Measurements from ENCODE around the gene CDKN2D.

Gene CDKN2D

GRCh38 chr19:10568826-10569651 is at the start of gene CDKN2D:
CDKN2D (minus strand) TSS chr19:10568979; CDS start chr19:10568653, 326 bp downstream.
- DNase-seq: peak; percentile 100

- DNase-seq: no peak
Observed at GRCh38 chr19:10617409-10618121, 48.8 kb upstream of the CDKN2D start.

DNA sequence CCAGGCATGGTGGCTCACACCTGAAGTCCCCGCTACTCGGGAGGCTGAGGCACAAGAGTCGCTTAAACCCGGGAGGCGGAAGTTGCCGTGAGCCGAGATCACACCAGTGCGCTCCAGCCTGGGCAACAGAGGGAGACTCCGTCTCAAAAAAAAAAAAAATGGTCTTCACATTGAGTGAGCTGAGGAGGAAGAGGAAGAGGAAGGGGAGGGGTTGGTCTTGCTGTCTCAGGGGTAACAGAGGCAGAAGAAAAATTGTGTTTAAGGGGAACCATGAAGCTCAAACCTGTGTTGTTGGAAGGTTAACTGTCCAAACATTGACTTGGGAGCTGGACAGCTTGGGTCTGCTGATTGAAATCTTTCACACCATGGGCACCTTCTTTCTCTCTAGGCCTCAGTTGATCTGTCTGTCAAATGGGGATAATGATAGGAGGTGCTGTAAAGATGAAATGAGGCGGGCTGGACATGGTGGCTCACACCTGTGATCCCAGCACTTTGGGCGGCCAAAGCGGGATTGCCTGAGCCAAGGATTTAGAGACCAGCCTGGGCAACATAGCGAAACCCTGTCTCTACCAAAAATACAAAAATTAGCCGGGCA is 46.7 kb upstream of the CDKN2D start:
- no peak for DNase-seq

- no peak for DNase-seq
Observed at GRCh38 chr19:10612499-10613119, 43.8 kb upstream of the CDKN2D start.

DNA sequence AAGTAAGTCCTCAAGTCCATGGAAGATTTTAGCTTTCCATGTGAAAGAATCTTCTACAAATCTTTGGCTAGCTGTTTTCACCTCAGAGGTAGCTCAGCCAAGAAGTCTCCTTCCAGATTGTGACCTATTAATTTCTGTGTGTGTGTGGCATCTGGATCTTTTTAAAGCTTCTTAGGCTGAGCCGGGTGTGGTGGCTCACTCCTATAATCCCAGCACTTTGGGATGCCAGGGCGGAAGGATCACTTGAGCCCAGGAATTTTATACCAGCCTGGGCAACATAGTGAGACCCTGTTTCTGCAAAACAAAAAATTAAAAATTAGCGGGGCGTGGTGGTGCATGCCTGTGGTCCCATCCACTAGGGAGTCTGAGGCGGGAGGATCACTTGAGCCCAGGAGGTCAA is 43.1 kb upstream of the CDKN2D start:
- no peak for DNase-seq

DNA sequence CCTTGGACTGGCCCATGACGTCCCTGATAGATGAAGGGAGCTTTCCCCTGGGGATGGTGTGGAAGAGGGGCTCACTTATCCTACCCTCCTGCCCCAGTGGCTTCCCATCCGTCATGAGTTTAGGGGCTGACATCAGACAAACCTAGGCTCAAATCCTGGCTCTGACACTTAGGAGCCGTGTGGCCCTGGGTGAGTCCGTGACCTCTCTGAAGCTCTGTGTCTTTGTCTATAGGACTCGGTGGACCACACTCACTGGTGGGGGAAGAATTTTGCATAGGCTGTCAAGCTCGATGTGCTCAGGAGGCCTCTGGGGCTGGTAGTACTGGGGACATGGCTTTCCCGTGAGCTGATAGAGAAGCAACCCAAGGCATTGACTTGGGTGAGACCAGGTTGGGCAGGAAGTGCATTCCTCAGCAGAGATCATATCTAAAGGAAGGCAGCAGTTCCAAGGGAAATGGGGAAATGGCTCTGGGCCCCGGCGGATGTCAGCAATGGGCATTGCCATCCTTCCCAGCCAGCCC is 35.7 kb upstream of the CDKN2D start:
- peak; percentile 38 for DNase-seq

- peak; percentile 77 for DNase-seq
Observed at GRCh38 chr19:10603873-10604459, 35.2 kb upstream of the CDKN2D start.

- peak; percentile 92 for DNase-seq
Observed at GRCh38 chr19:10603084-10603872, 34.5 kb upstream of the CDKN2D start.

GRCh38 chr19:10602330-10603083 is 33.7 kb upstream of the CDKN2D start:
- peak; percentile 89 for DNase-seq

DNA sequence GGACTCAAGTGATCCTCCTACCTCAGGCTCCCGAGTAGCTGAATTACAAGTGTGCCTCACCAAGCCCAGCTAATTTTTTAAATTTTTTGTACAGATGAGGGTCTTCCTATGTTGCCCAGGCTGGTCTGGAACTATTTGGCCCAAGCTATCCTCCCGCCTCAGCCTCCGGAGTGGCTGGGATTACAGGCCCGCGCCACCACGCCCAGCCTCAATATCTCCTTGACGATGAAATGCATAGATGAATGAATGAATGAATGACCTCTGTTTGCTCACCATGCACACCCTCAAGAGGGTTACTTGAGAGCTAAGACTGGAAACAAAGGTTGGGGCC is 33.2 kb upstream of the CDKN2D start:
- no peak for DNase-seq

- DNase-seq: no peak
Observed at GRCh38 chr19:10600149-10600548, 31.4 kb upstream of the CDKN2D start.

DNA sequence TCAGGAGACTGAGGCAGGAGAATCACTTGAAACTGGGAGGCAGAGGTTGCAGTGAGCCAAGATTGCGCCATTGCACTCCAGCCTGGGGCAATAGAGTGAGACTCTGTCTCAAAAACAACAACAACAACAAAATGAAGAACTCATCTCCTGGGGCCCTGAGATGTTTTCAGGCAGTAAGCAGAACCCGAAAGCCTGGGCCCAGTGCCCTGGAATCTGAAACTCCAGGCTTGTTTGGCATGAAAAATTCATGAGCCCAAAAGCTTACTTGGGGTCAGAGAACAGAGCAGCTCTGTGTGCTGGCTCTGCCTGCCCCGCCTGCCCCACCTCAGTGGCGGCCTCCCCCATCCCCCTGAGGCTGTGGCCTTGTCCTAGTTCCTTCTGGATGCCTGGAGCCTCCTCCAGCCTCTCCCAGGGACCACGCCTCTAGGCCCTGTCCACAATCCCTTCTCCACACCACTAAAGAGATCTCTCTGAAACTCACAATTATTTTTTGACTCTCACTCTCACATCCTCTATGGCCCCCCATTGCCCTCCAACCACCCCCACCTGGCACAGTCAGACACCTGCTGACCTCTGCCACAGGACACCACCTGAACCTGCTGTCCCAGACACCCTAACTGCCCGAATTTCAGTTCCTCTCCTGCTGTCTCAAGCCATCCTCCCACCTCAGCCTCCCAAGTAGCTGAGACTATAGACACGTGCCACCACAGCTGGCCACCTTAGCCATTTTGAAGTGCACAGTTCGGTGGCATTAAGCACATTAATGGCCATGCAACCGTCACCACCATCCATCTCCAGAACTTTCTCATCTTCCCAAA is 25.2 kb upstream of the CDKN2D start:
- no peak for DNase-seq

GRCh38 chr19:10593148-10593547 is 24.4 kb upstream of the CDKN2D start:
- no peak for DNase-seq

DNA sequence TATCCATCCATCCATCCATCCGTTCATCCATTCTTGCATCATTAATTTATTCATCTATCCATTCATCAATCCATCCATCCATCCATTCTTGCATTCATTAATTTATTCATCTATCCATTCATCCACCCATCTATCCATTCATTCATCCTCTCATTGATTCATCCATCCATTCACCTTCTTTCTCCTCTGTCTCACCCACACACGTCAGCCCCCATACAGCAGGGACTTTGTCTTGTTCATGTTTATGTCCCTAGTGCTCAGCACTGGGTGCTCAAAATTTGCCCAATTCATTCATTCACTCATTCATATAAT is 19.0 kb upstream of the CDKN2D start:
- no peak for DNase-seq

DNA sequence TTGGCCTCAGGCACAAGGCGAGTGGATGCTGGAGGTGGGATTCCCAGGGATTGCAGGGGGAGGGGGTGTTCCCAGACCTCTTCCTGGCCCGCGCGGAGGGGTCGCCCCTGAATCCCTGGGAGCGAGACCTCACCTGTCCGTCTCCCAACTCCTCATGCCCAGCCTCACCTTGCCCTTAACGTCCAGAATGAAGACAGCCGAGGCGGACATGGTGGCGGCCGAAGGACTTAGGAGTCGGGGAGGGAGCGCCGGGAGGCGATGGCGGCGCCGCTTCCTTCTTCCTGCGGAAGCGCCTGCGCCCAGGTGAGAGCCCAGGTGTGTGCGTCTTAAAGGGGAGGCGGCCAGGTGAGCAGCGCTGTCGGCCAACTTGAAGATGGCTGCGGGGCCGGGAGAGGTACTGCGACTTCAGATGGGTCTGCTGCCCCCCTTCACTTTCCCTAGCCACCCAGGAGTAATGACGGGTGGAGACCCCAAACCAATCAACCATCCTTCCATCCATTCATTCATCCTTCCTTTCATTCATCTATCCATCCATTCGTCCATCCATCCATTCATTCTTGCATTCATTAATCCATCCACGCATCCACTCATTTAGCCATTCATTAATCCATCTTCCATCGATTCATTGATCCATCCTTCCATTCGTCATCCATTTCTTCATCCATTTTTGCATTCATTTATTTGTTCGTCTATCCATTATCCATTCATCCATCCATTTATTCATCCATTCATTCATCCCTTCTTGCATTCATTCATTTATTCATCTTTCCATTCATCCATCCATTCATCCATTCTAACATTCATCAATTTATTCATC is 18.5 kb upstream of the CDKN2D start, which contains the start of gene AP1M2:
Gene AP1M2, minus strand, starts transcription at position 291 of the 817 bp plus-strand sequence. Its CDS starts 81 bp downstream, at position 210.
- DNase-seq: no peak

DNA sequence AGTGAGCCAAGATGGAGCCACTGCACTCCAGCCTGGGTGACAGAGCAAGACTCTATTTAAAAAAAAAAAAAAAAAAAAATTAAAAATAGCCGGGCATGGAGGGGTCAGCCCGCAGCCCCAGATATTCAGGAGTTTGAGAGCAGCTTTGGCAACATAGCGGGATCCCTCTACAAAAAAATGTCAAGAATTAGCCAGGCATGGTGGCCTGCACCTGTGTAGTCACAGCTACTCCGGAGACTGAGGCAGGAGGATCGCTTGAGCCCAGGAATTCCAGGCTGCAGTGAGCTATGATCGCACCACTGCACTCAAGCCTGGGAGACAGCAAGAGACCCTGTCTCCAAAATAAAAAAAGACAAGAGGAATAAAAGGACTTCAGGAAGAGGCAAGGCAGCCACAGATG is 17.6 kb upstream of the CDKN2D start:
- DNase-seq: no peak

DNA sequence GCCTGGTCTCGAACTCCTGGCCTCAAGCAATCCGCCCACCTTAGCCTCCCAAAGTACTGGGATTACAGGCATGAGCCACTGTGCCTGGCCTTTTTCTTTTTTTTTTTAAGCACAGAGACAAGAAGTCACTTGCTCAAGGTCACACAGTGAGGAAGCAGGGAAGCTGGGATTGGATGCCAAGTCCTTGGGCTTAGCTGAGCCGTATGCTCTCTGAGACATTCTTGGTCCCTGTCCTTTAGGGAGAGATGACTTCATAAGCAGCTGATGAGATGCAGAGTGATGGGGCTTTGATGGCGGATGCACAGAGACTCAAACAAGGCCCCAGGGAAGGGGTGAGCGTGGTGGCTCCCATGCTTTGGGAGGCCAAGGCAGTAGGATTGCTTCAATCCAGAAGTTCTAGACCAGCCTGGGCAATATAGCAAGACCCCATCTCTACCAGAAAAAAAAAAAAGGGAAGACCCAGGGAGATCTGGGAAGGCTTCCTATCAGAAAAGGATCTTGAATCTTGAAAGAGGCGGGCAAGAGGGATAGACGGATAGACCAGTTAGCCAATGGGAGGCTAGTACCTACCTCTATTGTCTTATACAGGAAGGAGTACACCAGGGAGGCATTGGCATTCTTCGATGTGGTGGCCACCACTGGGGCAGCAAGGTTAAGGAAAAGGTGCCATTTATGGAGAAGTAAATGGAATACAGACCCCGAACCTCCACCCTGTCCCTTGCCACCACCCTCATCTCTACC is 14.4 kb upstream of the CDKN2D start:
- DNase-seq: no peak

DNA sequence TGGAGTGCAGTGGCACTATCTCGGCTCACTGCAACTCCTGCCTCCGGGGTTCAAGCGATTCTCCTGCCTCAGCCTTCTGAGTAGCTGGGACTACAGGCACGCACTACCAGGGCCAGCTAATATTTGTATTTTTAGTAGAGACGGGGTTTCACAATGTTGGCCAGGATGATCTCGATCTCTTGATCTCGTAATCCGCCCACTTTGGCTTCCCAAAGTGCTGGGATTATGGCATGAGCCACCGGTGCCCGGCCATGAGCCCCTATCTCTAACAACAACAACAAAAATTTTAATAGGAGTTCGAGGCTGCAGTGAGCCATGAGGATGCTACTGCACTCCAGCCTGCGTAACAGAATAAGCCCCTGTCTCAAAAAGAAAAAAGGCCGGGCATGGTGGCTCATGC is 13.3 kb upstream of the CDKN2D start:
- DNase-seq: no peak

Data from CD4-positive, alpha-beta T cell treated with Interleukin-17A for 1 hour (primary cell).